ENCODE results near the gene ADARB2. TPM values are rescaled to one million over a fixed set of nuclear protein-coding genes. Genes with fewer than 3 reads are reported as not detected.
A peak's percentile ranks its signal among the peaks of the same experiment; 100 is the strongest.

ADARB2 gene
- total and polyA plus RNA-seq, 2 experiments from 2014 or later: 2.0 to 5.0 TPM

GRCh38 chr10:1731592-1731991, 5.7 kb downstream of the ADARB2 start:
- H3K36me3 Mint-ChIP-seq (ENCODE audit: low read depth): no peaks in the 10 kb centered on the region
- no peak overlapping the region for H3K4me3 ChIP-seq
- H3K36me3 ChIP-seq (ENCODE audit: insufficient read depth): no peaks in the 10 kb centered on the region
- no peak for TF ChIP-seq CTCF (conservative IDR thresholded peaks at IDR 0.05; ENCODE audit: low read depth in 2 of 2)
- TF ChIP-seq ETS1 (IDR thresholded peaks at IDR 0.05): no peak
- no peak for TF ChIP-seq EZH2phosphoT487 (IDR thresholded peaks at IDR 0.05; ENCODE audit: unreplicated experiment)
- TF ChIP-seq ZNF462 (CRISPR knock-in tag; IDR thresholded peaks at IDR 0.05): no peak
- TF ChIP-seq ZNF114 (CRISPR knock-in tag; IDR thresholded peaks at IDR 0.05): no peak
- no peak for TF ChIP-seq ZNF331 (CRISPR knock-in tag; IDR thresholded peaks at IDR 0.05; ENCODE audit: low read depth)
- no peak for TF ChIP-seq EZH2 (IDR thresholded peaks at IDR 0.05; ENCODE audit: low read depth, unreplicated experiment)
- no peak for TF ChIP-seq JUNB (IDR thresholded peaks at IDR 0.05; ENCODE audit: unreplicated experiment)
- no peak for TF ChIP-seq STAT1 (IDR thresholded peaks at IDR 0.05; ENCODE audit: unreplicated experiment)
- TF ChIP-seq NANOG (IDR thresholded peaks at IDR 0.05; ENCODE audit: borderline replicate concordance): no peak
- TF ChIP-seq POLR2AphosphoS5 (IDR thresholded peaks at IDR 0.05; ENCODE audit: low read depth): no peak
- TF ChIP-seq REST (IDR thresholded peaks at IDR 0.05; ENCODE audit: unreplicated experiment): no peak
- H3K27me3 ChIP-seq (ENCODE audit: insufficient read depth): peaks cover 20% of the 10 kb centered on the region
- no peak overlapping the region for H3K27ac Mint-ChIP-seq
- ATAC-seq (peak; percentile 45), DNase-seq (ENCODE audit: low spot score) (no peak)
- H3K9me3 Mint-ChIP-seq: no peaks in the 10 kb centered on the region
- peaks cover 36% of the 10 kb centered on the region for H3K4me1 Mint-ChIP-seq
- H2AFZ ChIP-seq: no peak overlapping the region
- peaks cover 21% of the 10 kb centered on the region for H3K79me2 ChIP-seq (replicated peaks; ENCODE audit: insufficient read depth)
- H3K4me3 Mint-ChIP-seq: no peak overlapping the region
- H3K27ac ChIP-seq (ENCODE audit: low read depth): no peak overlapping the region
- 0 out of 2 replicates have a peak overlapping the region, but pooled peaks have one; percentile 21 for H3K4me2 ChIP-seq
- H3F3A ChIP-seq (replicated peaks; ENCODE audit: low read depth): no peaks in the 10 kb centered on the region
- H3K9me2 ChIP-seq (ENCODE audit: insufficient read depth): no peaks in the 10 kb centered on the region
- peaks cover 32% of the 10 kb centered on the region for H3K4me1 ChIP-seq (ENCODE audit: insufficient read depth)
- H3K27me3 Mint-ChIP-seq (ENCODE audit: insufficient read depth, low read depth, poor library complexity): peaks cover 15% of the 10 kb centered on the region
- no peaks in the 10 kb centered on the region for H4K20me1 ChIP-seq (replicated peaks; ENCODE audit: insufficient read depth)
